NCI-H345 (cell line): ENCODE results near the gene SDHB.

Experiments used
- DNase-seq: peaks from one replicate; lab custom pipeline; 2025; lab: John Stamatoyannopoulos, UW

Gene SDHB

GRCh38 chr1:17053685-17054410, at the start of gene SDHB:
Gene SDHB, minus strand, starts transcription at chr1:17054032. Its CDS starts 13 bp downstream, at chr1:17054019.
- peak; percentile 98 for DNase-seq

GRCh38 chr1:17102232-17102631, 48.4 kb upstream of the SDHB start:
- DNase-seq: no peak

- DNase-seq: no peak
Measured at GRCh38 chr1:17101261-17101660, 47.4 kb upstream of the SDHB start.

- no peak for DNase-seq
Measured at GRCh38 chr1:17099616-17100340, 45.9 kb upstream of the SDHB start.

GRCh38 chr1:17098446-17099317, 44.9 kb upstream of the SDHB start:
- DNase-seq: no peak

GRCh38 chr1:17097787-17098186, 44.0 kb upstream of the SDHB start:
- no peak for DNase-seq

- DNase-seq: no peak
Measured at GRCh38 chr1:17097147-17097546, 43.3 kb upstream of the SDHB start.

GRCh38 chr1:17096584-17096983, 42.8 kb upstream of the SDHB start:
- no peak for DNase-seq

GRCh38 chr1:17095141-17095540, 41.3 kb upstream of the SDHB start:
- no peak for DNase-seq

GRCh38 chr1:17094664-17095063, 40.8 kb upstream of the SDHB start:
- no peak for DNase-seq

GRCh38 chr1:17093822-17094393, 40.1 kb upstream of the SDHB start:
- DNase-seq: no peak

GRCh38 chr1:17091252-17091651, 37.4 kb upstream of the SDHB start:
- DNase-seq: no peak

- no peak for DNase-seq
Measured at GRCh38 chr1:17089506-17089905, 35.7 kb upstream of the SDHB start.

- no peak for DNase-seq
Measured at GRCh38 chr1:17086751-17087150, 32.9 kb upstream of the SDHB start.

GRCh38 chr1:17084787-17085186, 31.0 kb upstream of the SDHB start:
- DNase-seq: no peak

- no peak for DNase-seq
Measured at GRCh38 chr1:17082761-17083160, 28.9 kb upstream of the SDHB start.

GRCh38 chr1:17081439-17081838, 27.6 kb upstream of the SDHB start:
- DNase-seq: no peak

- no peak for DNase-seq
Measured at GRCh38 chr1:17080880-17081279, 27.0 kb upstream of the SDHB start.

- no peak for DNase-seq
Measured at GRCh38 chr1:17080085-17080759, 26.4 kb upstream of the SDHB start.

GRCh38 chr1:17078991-17079868, 25.4 kb upstream of the SDHB start:
- DNase-seq: no peak
